ENCODE data around the gene DHCR7.

- TF ChIP-seq CTCF (IDR thresholded peaks at IDR 0.05; ENCODE audit: poor library complexity) = no peak
- no peak for TF ChIP-seq EZH2 (IDR thresholded peaks at IDR 0.05; ENCODE audit: borderline replicate concordance)
These were observed 3.4 kb downstream of the DHCR7 start for GRCh38 chr11:71444811-71445210.

Measured in hepatocyte (in vitro differentiated cells).